ENCODE results near the gene TMEM17. TPM values are rescaled to one million over a fixed set of nuclear protein-coding genes. Genes with fewer than 3 reads are reported as not detected.
"Not testable (repeated sequence)": the region's sequence is repeated elsewhere in the genome, so short reads cannot be mapped to it uniquely, and the experiment has no call there.

TMEM17 gene
- total RNA-seq, 2 donors from 2014 or later: 0.14 to 0.28 TPM

- Mint-ChIP-seq H3K9me3 (no peaks in the 10 kb centered on the region), H3K4me1 (ENCODE audit: low read depth in 2 of 2) (no peaks in the 10 kb centered on the region), H3K27ac (no peak overlapping the region), H3K36me3 (no peaks in the 10 kb centered on the region), H3K4me3 (no peak overlapping the region), H3K27me3 (peaks cover 15 to 34% of the 10 kb centered on the region in 2 donors)
- ATAC-seq (no peak), DNase-seq (ENCODE audit: low spot score) (no peak)
Measured at GRCh38 chr2:62527478-62528210, 21.6 kb upstream of the TMEM17 start.

GRCh38 chr2:62526531-62527381 is 20.8 kb upstream of the TMEM17 start:
- no peak overlapping the region for H3K4me3 Mint-ChIP-seq
- no peaks in the 10 kb centered on the region for H3K36me3 Mint-ChIP-seq
- H3K27me3 Mint-ChIP-seq: peaks cover 9 to 26% of the 10 kb centered on the region in 2 donors
- no peak for ATAC-seq
- no peaks in the 10 kb centered on the region for H3K4me1 Mint-ChIP-seq (ENCODE audit: low read depth in 2 of 2)
- H3K9me3 Mint-ChIP-seq: no peaks in the 10 kb centered on the region
- H3K27ac Mint-ChIP-seq: no peak overlapping the region
- DNase-seq (ENCODE audit: low spot score): no peak

GRCh38 chr2:62525549-62526269 is 19.7 kb upstream of the TMEM17 start:
- no peak for ATAC-seq
- peaks cover 9 to 26% of the 10 kb centered on the region in 2 donors for H3K27me3 Mint-ChIP-seq

GRCh38 chr2:62524293-62524941 is 18.4 kb upstream of the TMEM17 start:
- Mint-ChIP-seq H3K4me3 (no peak overlapping the region), H3K36me3 (no peaks in the 10 kb centered on the region), H3K4me1 (ENCODE audit: low read depth in 2 of 2) (no peaks in the 10 kb centered on the region), H3K27me3 (peaks cover 9 to 18% of the 10 kb centered on the region in 2 donors), H3K9me3 (no peaks in the 10 kb centered on the region), H3K27ac (no peak overlapping the region)
- ATAC-seq (no peak), DNase-seq (ENCODE audit: low spot score) (no peak)

More at GRCh38 chr2:62525549-62526269, 19.7 kb upstream of the TMEM17 start:
- Mint-ChIP-seq H3K27ac (no peak overlapping the region), H3K36me3 (no peaks in the 10 kb centered on the region), H3K4me1 (ENCODE audit: low read depth in 2 of 2) (no peaks in the 10 kb centered on the region), H3K4me3 (no peak overlapping the region), H3K9me3 (no peaks in the 10 kb centered on the region)
- DNase-seq (ENCODE audit: low spot score): no peak

GRCh38 chr2:62521061-62521460 is 15.1 kb upstream of the TMEM17 start:
- Mint-ChIP-seq H3K27me3 (peaks cover 17 to 33% of the 10 kb centered on the region in 2 donors), H3K36me3 (peaks cover 13% of the 10 kb centered on the region)
- not testable (repeated sequence) for ATAC-seq; H3K27ac Mint-ChIP-seq; H3K4me1 Mint-ChIP-seq (ENCODE audit: low read depth in 2 of 2); DNase-seq (ENCODE audit: low spot score); H3K4me3 Mint-ChIP-seq; H3K9me3 Mint-ChIP-seq

- Mint-ChIP-seq H3K27me3 (peaks cover 21 to 28% of the 10 kb centered on the region in 2 donors), H3K36me3 (peaks cover 7% of the 10 kb centered on the region), H3K9me3 (no peaks in the 10 kb centered on the region), H3K4me1 (ENCODE audit: low read depth in 2 of 2) (no peaks in the 10 kb centered on the region), H3K27ac (no peak overlapping the region), H3K4me3 (no peak overlapping the region)
- DNase-seq (ENCODE audit: low spot score) (no peak), ATAC-seq (no peak)
Measured at GRCh38 chr2:62512384-62512783, 6.4 kb upstream of the TMEM17 start.

GRCh38 chr2:62511636-62512035 is 5.6 kb upstream of the TMEM17 start:
- Mint-ChIP-seq H3K36me3 (no peaks in the 10 kb centered on the region), H3K27ac (no peak overlapping the region), H3K4me1 (ENCODE audit: low read depth in 2 of 2) (peaks cover under 1 to 1% of the 10 kb centered on the region in 2 donors), H3K4me3 (no peak overlapping the region), H3K27me3 (peaks cover 18 to 30% of the 10 kb centered on the region in 2 donors), H3K9me3 (no peaks in the 10 kb centered on the region)
- ATAC-seq: no peak
- no peak for DNase-seq (ENCODE audit: low spot score)

GRCh38 chr2:62506421-62506750 is 391 bp upstream of the TMEM17 start:
- Mint-ChIP-seq H3K9me3 (no peaks in the 10 kb centered on the region), H3K36me3 (no peaks in the 10 kb centered on the region), H3K4me3 (peak overlapping the region; percentile 75), H3K27ac (no peak overlapping the region), H3K27me3 (peaks cover 9 to 20% of the 10 kb centered on the region in 2 donors), H3K4me1 (ENCODE audit: low read depth in 2 of 2) (peaks cover 9 to 12% of the 10 kb centered on the region in 2 donors)
- ATAC-seq (peak in 1 of 2 donors; percentile 15), DNase-seq (ENCODE audit: low spot score) (no peak)

- no peak for ATAC-seq
- Mint-ChIP-seq H3K9me3 (no peaks in the 10 kb centered on the region), H3K36me3 (no peaks in the 10 kb centered on the region), H3K4me3 (peak overlapping the region; percentile 75), H3K4me1 (ENCODE audit: low read depth in 2 of 2) (peaks cover 9 to 12% of the 10 kb centered on the region in 2 donors), H3K27ac (peak overlapping the region in 1 of 2 donors; percentile 53), H3K27me3 (peaks cover 9 to 20% of the 10 kb centered on the region in 2 donors)
- no peak for DNase-seq (ENCODE audit: low spot score)
Measured at GRCh38 chr2:62505109-62505749, 766 bp downstream of the TMEM17 start.

- ATAC-seq (no peak), DNase-seq (ENCODE audit: low spot score) (no peak)
- Mint-ChIP-seq H3K9me3 (no peaks in the 10 kb centered on the region), H3K4me3 (peak overlapping the region; percentile 75), H3K27me3 (peaks cover 9 to 20% of the 10 kb centered on the region in 2 donors), H3K4me1 (ENCODE audit: low read depth in 2 of 2) (peaks cover 9 to 12% of the 10 kb centered on the region in 2 donors), H3K36me3 (no peaks in the 10 kb centered on the region), H3K27ac (peak overlapping the region in 1 of 2 donors; percentile 53)
Measured at GRCh38 chr2:62504657-62505056, 1.3 kb downstream of the TMEM17 start.

GRCh38 chr2:62501794-62502500 is 4.0 kb downstream of the TMEM17 start:
- peaks cover 9 to 12% of the 10 kb centered on the region in 2 donors for H3K4me1 Mint-ChIP-seq (ENCODE audit: low read depth in 2 of 2)
- DNase-seq (ENCODE audit: low spot score) (no peak), ATAC-seq (no peak)
- H3K9me3 Mint-ChIP-seq: no peaks in the 10 kb centered on the region
- H3K36me3 Mint-ChIP-seq: no peaks in the 10 kb centered on the region
- no peak overlapping the region for H3K4me3 Mint-ChIP-seq
- H3K27ac Mint-ChIP-seq: no peak overlapping the region
- H3K27me3 Mint-ChIP-seq: peaks cover 5 to 7% of the 10 kb centered on the region in 2 donors

- Mint-ChIP-seq H3K27me3 (no peaks in the 10 kb centered on the region), H3K36me3 (no peaks in the 10 kb centered on the region), H3K4me1 (ENCODE audit: low read depth in 2 of 2) (peaks cover 3 to 5% of the 10 kb centered on the region in 2 donors), H3K4me3 (no peak overlapping the region), H3K9me3 (no peaks in the 10 kb centered on the region), H3K27ac (no peak overlapping the region)
- DNase-seq (ENCODE audit: low spot score) (no peak), ATAC-seq (no peak)
Measured at GRCh38 chr2:62501069-62501468, 4.9 kb downstream of the TMEM17 start.
